SK-N-MC (cell line): ENCODE measurements around the gene TMEM63C.

ENCODE experiments used
- DNase-seq: peaks from one replicate; pipeline ENCODE4 v3.0.0-alpha.2; 2011; ENCODE audit warnings: low read depth, low spot score
- H3K27ac ChIP-seq: fragments of 200-600 bp; sonication (generic); 2 replicates; pipeline ENCODE4 v1.5.1; 2016; ENCODE audit warnings: mixed run types
- H3K36me3 ChIP-seq: fragments of 200-600 bp; sonication (generic); 2 replicates; pipeline ENCODE4 v1.6.1; 2017; ENCODE audit warnings: antibody characterized with exemption, low read length, mixed read lengths; ENCODE audit not compliant: insufficient read depth
- H3K4me3 ChIP-seq: fragments of 200-600 bp; sonication (generic); 2 replicates; pipeline ENCODE4 v1.5.1; 2016
- H3K9ac ChIP-seq: fragments of 200-600 bp; sonication (generic); 2 replicates; pipeline ENCODE4 v1.8.0; 2017; ENCODE audit warnings: mixed run types, mixed read lengths; ENCODE audit not compliant: insufficient read length
- H3K9me3 ChIP-seq: fragments of 200-600 bp; sonication (generic); 2 replicates; pipeline ENCODE4 v1.6.1; 2017; ENCODE audit warnings: low read depth, mild to moderate bottlenecking, antibody characterized with exemption, low read length, moderate library complexity, mixed read lengths
- EZH2 ChIP-seq: fragments of 200-600 bp; sonication (generic); IDR thresholded peaks from one replicate; pipeline ENCODE4 v1.6.1; 2017; ENCODE audit warnings: antibody characterized with exemption
- FOXP2 ChIP-seq: optimal IDR thresholded peaks from 2 replicates; pipeline ENCODE3; 2011; ENCODE audit warnings: mild to moderate bottlenecking, moderate library complexity; ENCODE audit not compliant: insufficient read depth; ENCODE audit errors: extremely low read length, control extremely low read depth
- POLR2AphosphoS5 ChIP-seq: IDR thresholded peaks from 2 replicates; pipeline ENCODE4 v1.6.1; 2012; ENCODE audit warnings: mild to moderate bottlenecking, low read depth, low read length, borderline replicate concordance

The TMEM63C gene

DNA sequence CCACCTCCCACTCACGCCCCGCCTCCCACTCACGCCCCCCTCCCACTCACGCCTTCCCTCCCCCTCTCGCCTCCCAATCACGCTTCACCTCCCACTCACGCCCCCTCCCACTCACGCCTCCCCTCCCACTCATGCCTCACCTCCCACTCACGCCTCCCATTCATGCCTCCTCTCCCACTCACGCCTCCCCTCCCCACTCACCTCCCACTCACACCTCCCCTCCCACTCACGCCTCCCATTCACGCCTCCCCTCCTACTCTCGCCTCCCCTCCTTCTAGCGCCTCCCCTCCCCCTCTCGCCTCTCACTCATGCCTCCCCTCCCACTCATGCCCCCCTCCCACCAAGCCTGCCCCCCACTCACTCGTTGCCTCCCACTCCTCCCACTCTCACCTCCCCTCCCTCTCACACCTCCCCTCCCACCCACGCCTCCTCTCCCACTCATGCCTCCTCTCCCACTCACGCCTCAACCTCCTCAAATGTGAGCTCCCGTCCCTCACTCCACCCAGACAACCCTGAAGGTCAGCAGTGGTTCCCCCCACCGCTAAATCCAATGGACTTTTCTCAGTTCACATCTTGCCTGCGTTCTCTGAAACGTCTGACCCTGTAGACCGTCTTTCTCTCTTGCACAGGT, 39.8 kb downstream of the TMEM63C start:
- no peaks in the 10 kb centered on the region for H3K9me3 ChIP-seq
- no peak overlapping the region for H3K9ac ChIP-seq
- no peak overlapping the region for H3K4me3 ChIP-seq
- TF ChIP-seq FOXP2 (no peak), POLR2AphosphoS5 (no peak), EZH2 (no peak)
- no peak for DNase-seq
- no peaks in the 10 kb centered on the region for H3K36me3 ChIP-seq
- no peak overlapping the region for H3K27ac ChIP-seq

DNA sequence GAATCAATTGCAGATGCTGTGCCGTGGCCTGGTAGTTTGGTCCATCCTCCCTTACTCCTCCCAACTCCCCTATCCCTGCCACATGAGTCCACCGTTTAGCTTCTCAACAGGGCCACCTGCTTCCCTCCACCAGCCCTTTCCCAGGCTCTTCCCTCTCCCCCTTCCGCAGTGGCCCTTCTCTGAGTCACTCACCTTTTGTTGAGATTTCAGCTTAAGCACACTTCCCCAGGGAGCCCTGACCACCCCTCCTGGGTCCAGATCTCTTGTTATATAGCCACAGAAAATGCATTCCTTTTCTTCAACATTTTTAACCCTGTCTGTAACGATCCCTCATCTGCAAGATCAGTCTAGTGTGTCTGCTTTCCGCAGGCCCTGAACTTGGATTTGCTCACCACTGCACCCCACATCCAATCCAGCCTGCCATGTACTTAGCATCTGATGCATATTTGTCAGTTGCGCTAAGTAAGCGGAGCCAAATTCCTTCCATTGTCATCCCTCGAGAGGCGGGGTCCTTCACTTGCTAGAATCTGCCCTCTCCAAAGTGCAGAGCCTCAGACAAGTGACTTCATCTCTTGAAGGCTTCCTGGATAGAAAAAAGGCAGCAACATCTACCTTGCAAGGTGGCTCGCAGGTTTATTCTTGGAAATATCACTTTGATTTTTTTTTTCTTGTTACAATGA, 41.1 kb downstream of the TMEM63C start:
- Histone ChIP-seq H3K27ac (no peak overlapping the region), H3K4me3 (no peak overlapping the region), H3K9me3 (no peaks in the 10 kb centered on the region), H3K9ac (no peak overlapping the region), H3K36me3 (no peaks in the 10 kb centered on the region)
- no peak for DNase-seq
- TF ChIP-seq EZH2 = no peak
- no peak for TF ChIP-seq FOXP2
- TF ChIP-seq POLR2AphosphoS5 = no peak

DNA sequence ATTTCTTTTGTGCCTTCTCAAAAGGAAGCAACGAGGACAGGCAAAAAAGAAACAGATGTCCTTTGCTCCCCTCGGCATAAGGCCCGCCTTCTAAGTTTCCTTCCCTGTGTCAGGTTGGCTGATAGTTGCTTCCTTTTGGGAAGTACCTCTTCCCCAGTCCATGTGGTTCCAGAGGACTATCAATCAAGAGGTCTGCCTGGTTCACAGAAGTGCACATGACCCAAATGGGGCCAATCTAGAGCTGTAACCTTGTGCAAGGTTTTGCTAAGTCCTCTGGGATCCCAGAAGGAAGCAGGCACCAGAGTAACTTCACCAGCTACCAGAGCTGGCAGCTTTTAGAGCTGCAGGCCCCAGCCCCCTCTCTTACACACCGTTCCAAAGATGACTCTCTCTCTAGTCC, 42.6 kb downstream of the TMEM63C start:
- TF ChIP-seq POLR2AphosphoS5 = no peak
- no peak for TF ChIP-seq FOXP2
- no peak for TF ChIP-seq EZH2
- no peak for DNase-seq
- Histone ChIP-seq H3K4me3 (no peak overlapping the region), H3K9ac (no peak overlapping the region), H3K9me3 (no peaks in the 10 kb centered on the region), H3K27ac (no peak overlapping the region), H3K36me3 (no peaks in the 10 kb centered on the region)

DNA sequence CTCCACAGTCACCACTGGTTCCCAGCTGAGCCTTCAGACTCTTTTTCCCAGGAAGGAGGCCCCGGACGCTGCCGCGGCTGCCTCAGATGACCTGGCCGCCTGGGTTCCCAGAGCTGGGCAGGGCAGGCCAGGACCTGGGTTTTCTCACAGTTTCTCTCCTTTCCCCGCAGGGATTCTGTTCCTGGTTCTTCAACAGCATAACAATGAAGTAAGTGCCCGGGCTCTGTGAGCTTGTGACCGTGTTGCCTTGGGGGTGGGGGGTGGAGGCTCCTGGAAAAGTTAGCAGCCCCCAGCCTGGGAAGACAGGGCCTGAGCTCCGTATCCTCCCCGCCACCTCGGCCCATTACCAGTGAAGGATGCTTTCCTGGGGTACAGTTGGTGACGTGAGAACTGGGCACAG, 43.7 kb downstream of the TMEM63C start:
- no peak for DNase-seq
- TF ChIP-seq POLR2AphosphoS5 (no peak), FOXP2 (no peak), EZH2 (no peak)
- Histone ChIP-seq H3K36me3 (no peaks in the 10 kb centered on the region), H3K9ac (no peak overlapping the region), H3K27ac (no peak overlapping the region), H3K9me3 (no peaks in the 10 kb centered on the region), H3K4me3 (no peak overlapping the region)

GRCh38 chr14:77225892-77226557, 44.4 kb downstream of the TMEM63C start:
- no peak overlapping the region for H3K4me3 ChIP-seq
- TF ChIP-seq POLR2AphosphoS5 = no peak
- TF ChIP-seq EZH2 = no peak
- TF ChIP-seq FOXP2 = no peak
- no peak overlapping the region for H3K27ac ChIP-seq
- DNase-seq = no peak
- no peaks in the 10 kb centered on the region for H3K9me3 ChIP-seq
- no peaks in the 10 kb centered on the region for H3K36me3 ChIP-seq
- no peak overlapping the region for H3K9ac ChIP-seq

DNA sequence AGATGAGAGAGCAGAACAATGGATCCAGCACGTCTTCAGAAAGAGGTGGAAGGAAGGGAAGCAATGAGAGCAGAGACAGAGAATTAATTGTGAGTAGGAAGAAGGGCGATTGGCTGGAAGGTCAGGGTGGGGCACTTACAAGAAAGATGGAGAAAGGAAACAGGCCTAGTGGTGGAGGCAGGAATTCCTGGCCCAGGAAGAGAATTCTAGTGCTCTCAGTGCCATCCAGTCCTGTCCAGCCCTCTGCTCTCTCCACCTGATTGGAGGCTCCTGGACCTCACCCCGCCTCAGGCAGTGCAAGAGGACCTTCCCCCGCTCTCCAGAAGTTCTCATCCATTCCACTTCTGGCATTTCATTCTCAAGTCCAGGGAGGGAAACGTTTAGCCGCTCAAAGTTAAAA, 46.5 kb downstream of the TMEM63C start:
- Histone ChIP-seq H3K4me3 (no peak overlapping the region), H3K9me3 (no peaks in the 10 kb centered on the region), H3K9ac (no peak overlapping the region), H3K27ac (no peak overlapping the region), H3K36me3 (no peaks in the 10 kb centered on the region)
- TF ChIP-seq FOXP2 = no peak
- no peak for DNase-seq

GRCh38 chr14:77230914-77231313, 49.3 kb downstream of the TMEM63C start:
- Histone ChIP-seq H3K9me3 (no peaks in the 10 kb centered on the region), H3K36me3 (no peaks in the 10 kb centered on the region), H3K27ac (no peak overlapping the region), H3K9ac (no peak overlapping the region), H3K4me3 (no peak overlapping the region)
- no peak for DNase-seq
- no peak for TF ChIP-seq EZH2
- TF ChIP-seq FOXP2 = no peak
- no peak for TF ChIP-seq POLR2AphosphoS5

DNA sequence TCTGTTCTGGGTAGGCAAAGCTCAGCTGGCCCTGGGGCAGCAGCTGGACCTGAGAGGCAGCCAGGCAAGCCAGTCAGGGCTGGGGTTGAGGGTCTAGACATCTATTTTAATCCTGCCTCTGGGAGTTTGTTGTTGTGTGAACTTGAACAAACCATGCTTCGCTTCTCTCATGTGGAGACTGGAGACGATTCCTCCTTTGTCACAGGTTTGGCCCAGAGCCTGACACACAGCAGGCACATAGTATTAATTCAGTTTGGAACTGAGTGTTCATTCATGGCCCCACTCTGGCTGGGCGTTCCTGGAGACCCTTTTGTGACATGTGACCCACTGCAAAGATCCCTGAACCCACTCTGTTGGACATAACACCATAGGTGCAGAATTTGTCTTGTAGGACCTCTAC, 50.1 kb downstream of the TMEM63C start:
- DNase-seq = no peak
- TF ChIP-seq EZH2 = no peak

More for the DNA sequence above, 50.1 kb downstream of the TMEM63C start:
- Histone ChIP-seq H3K27ac (no peak overlapping the region), H3K36me3 (no peaks in the 10 kb centered on the region), H3K9me3 (no peaks in the 10 kb centered on the region), H3K4me3 (no peak overlapping the region), H3K9ac (no peak overlapping the region)
